Panc1 (cell line): Measurements from ENCODE around the gene LRRC8E. TPM values are rescaled to one million over a fixed set of nuclear protein-coding genes. Genes with fewer than 3 reads are reported as not detected.

ENCODE experiments used
- ATAC-seq: fragments of 200-7000 bp; cut with Tn5 transposase; 2 replicates; pipeline ENCODE4 v1.9.1; 2020; ENCODE audit warnings: mild to moderate bottlenecking, moderate library complexity
- BruUV-seq: library from RNA; stranded (reverse); fragments of 400-500 nt; replicated peaks from 2 replicates; lab custom pipeline; 2021; lab: Mats Ljungman, UMichigan
- CTCF ChIA-PET: fragments of 300-600 bp; sonication (Branson Sonifier 250); formaldehyde crosslinking; loops from one replicate; lab custom pipeline; 2022; ENCODE audit warnings: antibody characterized with exemption; lab: Charles Lee
- POLR2A ChIA-PET: fragments of 300-600 bp; sonication (Branson Sonifier 250); formaldehyde crosslinking; loops from one replicate; lab custom pipeline; 2022; ENCODE audit warnings: antibody characterized with exemption; lab: Charles Lee
- DNase-seq: peaks from one replicate; pipeline ENCODE4 v3.0.0-alpha.2; 2010; ENCODE audit warnings: low read depth, low spot score
- H3K27ac ChIP-seq: 2 replicates; pipeline ENCODE4 v1.5.1; 2011; ENCODE audit warnings: mild to moderate bottlenecking, low read length, inconsistent platforms
- H3K27me3 ChIP-seq: fragments of 200-500 bp; sonication (Bioruptor generic); 2 replicates; pipeline ENCODE4 v1.6.0; 2014; ENCODE audit warnings: low read length, inconsistent platforms; ENCODE audit not compliant: control insufficient read depth, insufficient read depth
- H3K36me3 ChIP-seq: fragments of 200-500 bp; sonication (Bioruptor generic); 2 replicates; pipeline ENCODE4 v1.5.1; 2014; ENCODE audit warnings: inconsistent platforms, mild to moderate bottlenecking, low read length, moderate library complexity; ENCODE audit not compliant: control insufficient read depth, insufficient read depth
- H3K4me1 ChIP-seq: 2 replicates; pipeline ENCODE4 v1.5.1; 2011; ENCODE audit warnings: inconsistent platforms, mild to moderate bottlenecking, low read length, moderate library complexity; ENCODE audit not compliant: control insufficient read depth, insufficient read depth
- H3K4me3 ChIP-seq, 2 experiments: 2 replicates each; pipeline ENCODE4 v1.5.1; 2011 to 2012; ENCODE audit warnings: low read depth in 2 of 2, low read length in 2 of 2, mild to moderate bottlenecking in 2 of 2, inconsistent platforms in 1 of 2, moderate library complexity in 1 of 2
- H3K9me3 ChIP-seq: fragments of 200-500 bp; sonication (Bioruptor generic); 2 replicates; pipeline ENCODE4 v1.5.1; 2014; ENCODE audit warnings: low read depth, mild to moderate bottlenecking, inconsistent platforms, low read length, moderate library complexity; ENCODE audit not compliant: control insufficient read depth, insufficient read depth
- POLR2AphosphoS5 ChIP-seq: IDR thresholded peaks from 2 replicates; pipeline ENCODE4 v1.6.1; 2012; ENCODE audit warnings: mild to moderate bottlenecking, low read depth, low read length, moderate library complexity
- SIN3A ChIP-seq: IDR thresholded peaks from 2 replicates; pipeline ENCODE4 v1.6.1; 2012; ENCODE audit warnings: low read depth, mild to moderate bottlenecking, low read length, moderate library complexity, borderline replicate concordance; ENCODE audit not compliant: insufficient read depth
- TCF7L2 ChIP-seq: IDR thresholded peaks from 2 replicates; pipeline ENCODE4 v1.6.1; 2011; ENCODE audit warnings: mild to moderate bottlenecking, low read depth, low read length, inconsistent platforms
- in situ Hi-C: cut with HindIII; loops from 2 replicates; pipeline ENCODE4 v1.10.0; 2016; ENCODE audit warnings: low sequenced_read_pairs, low pct_unique_long_range_greater_than_20kb
- intact Hi-C: fragments of 100-400 bp; cut with micrococcal nuclease; formaldehyde crosslinking; loops from one replicate; pipeline ENCODE4 v1.10.0; 2022; ENCODE audit not compliant: unreplicated experiment
- total RNA-seq: library from RNA; stranded (reverse); gene quantifications from one replicate; pipeline ENCODE4 v1.2.1, GENCODE V29; 2021; ENCODE audit not compliant: unreplicated experiment
- TF ChIP-seq, protein P1 (sequence below), 2 experiments: IDR thresholded peaks; 2 replicates each; pipeline ENCODE4 v1.6.1; 2011 to 2012; ENCODE audit warnings: low read depth in 2 of 2, control low read depth in 1 of 2, low read length in 1 of 2, mild to moderate bottlenecking in 1 of 2, moderate library complexity in 1 of 2; ENCODE audit not compliant: insufficient read depth in 1 of 2
- TF ChIP-seq, protein P2 (sequence below): fragments of 450-650 bp; IDR thresholded peaks from 2 replicates; pipeline ENCODE4 v1.5.1; 2017; ENCODE audit warnings: mild to moderate bottlenecking

Gene LRRC8E
- total RNA-seq, 1 experiment from 2014 or later: 5.0 TPM

DNA sequence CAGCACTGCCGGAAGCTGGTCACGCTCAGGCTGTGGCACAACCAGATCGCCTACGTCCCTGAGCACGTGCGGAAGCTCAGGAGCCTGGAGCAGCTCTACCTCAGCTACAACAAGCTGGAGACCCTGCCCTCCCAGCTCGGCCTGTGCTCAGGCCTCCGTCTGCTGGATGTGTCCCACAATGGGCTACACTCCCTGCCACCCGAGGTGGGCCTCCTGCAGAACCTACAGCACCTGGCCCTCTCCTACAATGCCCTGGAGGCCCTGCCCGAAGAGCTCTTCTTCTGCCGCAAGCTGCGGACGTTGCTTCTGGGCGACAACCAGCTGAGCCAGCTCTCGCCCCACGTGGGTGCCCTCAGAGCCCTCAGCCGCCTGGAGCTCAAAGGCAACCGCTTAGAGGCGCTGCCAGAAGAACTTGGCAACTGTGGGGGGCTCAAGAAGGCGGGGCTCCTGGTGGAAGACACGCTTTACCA, 12.1 kb downstream of the LRRC8E start:
- no TSS peak for BruUV-seq
- Histone ChIP-seq H3K4me1 (peaks cover 6% of the 10 kb centered on the region; the same call in 1 of the 2 replicates), H3K36me3 (no peaks in the 10 kb centered on the region; the same call in 1 of the 2 replicates), H3K27me3 (no peaks in the 10 kb centered on the region), H3K9me3 (no peaks in the 10 kb centered on the region), H3K27ac (no peak overlapping the region), H3K4me3 (no peak overlapping the region)
- no peak for TF ChIP-seq POLR2AphosphoS5
- TF ChIP-seq, protein P1, sequence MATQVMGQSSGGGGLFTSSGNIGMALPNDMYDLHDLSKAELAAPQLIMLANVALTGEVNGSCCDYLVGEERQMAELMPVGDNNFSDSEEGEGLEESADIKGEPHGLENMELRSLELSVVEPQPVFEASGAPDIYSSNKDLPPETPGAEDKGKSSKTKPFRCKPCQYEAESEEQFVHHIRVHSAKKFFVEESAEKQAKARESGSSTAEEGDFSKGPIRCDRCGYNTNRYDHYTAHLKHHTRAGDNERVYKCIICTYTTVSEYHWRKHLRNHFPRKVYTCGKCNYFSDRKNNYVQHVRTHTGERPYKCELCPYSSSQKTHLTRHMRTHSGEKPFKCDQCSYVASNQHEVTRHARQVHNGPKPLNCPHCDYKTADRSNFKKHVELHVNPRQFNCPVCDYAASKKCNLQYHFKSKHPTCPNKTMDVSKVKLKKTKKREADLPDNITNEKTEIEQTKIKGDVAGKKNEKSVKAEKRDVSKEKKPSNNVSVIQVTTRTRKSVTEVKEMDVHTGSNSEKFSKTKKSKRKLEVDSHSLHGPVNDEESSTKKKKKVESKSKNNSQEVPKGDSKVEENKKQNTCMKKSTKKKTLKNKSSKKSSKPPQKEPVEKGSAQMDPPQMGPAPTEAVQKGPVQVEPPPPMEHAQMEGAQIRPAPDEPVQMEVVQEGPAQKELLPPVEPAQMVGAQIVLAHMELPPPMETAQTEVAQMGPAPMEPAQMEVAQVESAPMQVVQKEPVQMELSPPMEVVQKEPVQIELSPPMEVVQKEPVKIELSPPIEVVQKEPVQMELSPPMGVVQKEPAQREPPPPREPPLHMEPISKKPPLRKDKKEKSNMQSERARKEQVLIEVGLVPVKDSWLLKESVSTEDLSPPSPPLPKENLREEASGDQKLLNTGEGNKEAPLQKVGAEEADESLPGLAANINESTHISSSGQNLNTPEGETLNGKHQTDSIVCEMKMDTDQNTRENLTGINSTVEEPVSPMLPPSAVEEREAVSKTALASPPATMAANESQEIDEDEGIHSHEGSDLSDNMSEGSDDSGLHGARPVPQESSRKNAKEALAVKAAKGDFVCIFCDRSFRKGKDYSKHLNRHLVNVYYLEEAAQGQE (IDR thresholded peaks at IDR 0.05; ENCODE audit: insufficient read depth in 1 of 2, low read depth in 2 of 2, low read length in 1 of 2): no peak
- TF ChIP-seq, protein P2, sequence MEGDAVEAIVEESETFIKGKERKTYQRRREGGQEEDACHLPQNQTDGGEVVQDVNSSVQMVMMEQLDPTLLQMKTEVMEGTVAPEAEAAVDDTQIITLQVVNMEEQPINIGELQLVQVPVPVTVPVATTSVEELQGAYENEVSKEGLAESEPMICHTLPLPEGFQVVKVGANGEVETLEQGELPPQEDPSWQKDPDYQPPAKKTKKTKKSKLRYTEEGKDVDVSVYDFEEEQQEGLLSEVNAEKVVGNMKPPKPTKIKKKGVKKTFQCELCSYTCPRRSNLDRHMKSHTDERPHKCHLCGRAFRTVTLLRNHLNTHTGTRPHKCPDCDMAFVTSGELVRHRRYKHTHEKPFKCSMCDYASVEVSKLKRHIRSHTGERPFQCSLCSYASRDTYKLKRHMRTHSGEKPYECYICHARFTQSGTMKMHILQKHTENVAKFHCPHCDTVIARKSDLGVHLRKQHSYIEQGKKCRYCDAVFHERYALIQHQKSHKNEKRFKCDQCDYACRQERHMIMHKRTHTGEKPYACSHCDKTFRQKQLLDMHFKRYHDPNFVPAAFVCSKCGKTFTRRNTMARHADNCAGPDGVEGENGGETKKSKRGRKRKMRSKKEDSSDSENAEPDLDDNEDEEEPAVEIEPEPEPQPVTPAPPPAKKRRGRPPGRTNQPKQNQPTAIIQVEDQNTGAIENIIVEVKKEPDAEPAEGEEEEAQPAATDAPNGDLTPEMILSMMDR: no peak
- no peak for TF ChIP-seq SIN3A
- TF ChIP-seq TCF7L2: no peak
- DNase-seq (no peak), ATAC-seq (no peak)
- ChIA-PET CTCF (no interaction called here), POLR2A (no interaction called here)
- in situ Hi-C loops (no loop called here), intact Hi-C loops (no loop called here)

DNA sequence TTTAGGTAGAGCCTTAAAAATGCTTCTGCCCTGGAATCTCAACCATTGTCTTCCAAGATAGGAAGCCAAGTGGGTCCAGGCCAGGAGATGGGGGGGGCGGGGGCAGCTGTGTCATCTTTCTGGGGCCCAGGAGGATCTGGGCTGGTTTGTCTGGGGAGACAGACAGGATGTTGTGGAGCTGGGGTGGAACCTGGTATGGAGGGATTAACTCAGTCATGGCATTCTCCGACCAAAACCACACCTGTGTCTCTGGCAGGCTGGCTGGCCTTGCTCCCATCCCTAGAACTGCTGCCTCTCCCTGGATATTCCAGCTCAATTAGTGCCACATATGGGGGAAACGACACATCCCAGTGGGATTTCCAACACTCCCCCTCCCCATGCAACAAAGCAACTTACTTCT, 12.6 kb downstream of the LRRC8E start:
- ChIA-PET POLR2A (no interaction called here), CTCF (no interaction called here)
- no peaks in the 10 kb centered on the region; the same call in 1 of the 2 replicates for H3K36me3 ChIP-seq
- DNase-seq: no peak
- no TSS peak for BruUV-seq
- H3K4me1 ChIP-seq: peaks cover 6% of the 10 kb centered on the region; the same call in 1 of the 2 replicates
- in situ Hi-C loops: no loop called here
- no peaks in the 10 kb centered on the region for H3K27me3 ChIP-seq
- no peak overlapping the region for H3K4me3 ChIP-seq
- no peak for ATAC-seq
- intact Hi-C loops: no loop called here
- no peak overlapping the region for H3K27ac ChIP-seq
- no peaks in the 10 kb centered on the region for H3K9me3 ChIP-seq
- TF ChIP-seq SIN3A: no peak
- TF ChIP-seq, protein P1 (IDR thresholded peaks at IDR 0.05; ENCODE audit: insufficient read depth in 1 of 2, low read depth in 2 of 2, low read length in 1 of 2): no peak
- TF ChIP-seq, protein P2: no peak
- no peak for TF ChIP-seq POLR2AphosphoS5
- TF ChIP-seq TCF7L2: no peak
